ENCODE data around the gene SRRM4. TPM values are rescaled to one million over a fixed set of nuclear protein-coding genes. Genes with fewer than 3 reads are reported as not detected.

SRRM4 gene
- total and polyA plus RNA-seq, 2 experiments from 2014 or later, result 0.53 to 0.63 TPM

DNA sequence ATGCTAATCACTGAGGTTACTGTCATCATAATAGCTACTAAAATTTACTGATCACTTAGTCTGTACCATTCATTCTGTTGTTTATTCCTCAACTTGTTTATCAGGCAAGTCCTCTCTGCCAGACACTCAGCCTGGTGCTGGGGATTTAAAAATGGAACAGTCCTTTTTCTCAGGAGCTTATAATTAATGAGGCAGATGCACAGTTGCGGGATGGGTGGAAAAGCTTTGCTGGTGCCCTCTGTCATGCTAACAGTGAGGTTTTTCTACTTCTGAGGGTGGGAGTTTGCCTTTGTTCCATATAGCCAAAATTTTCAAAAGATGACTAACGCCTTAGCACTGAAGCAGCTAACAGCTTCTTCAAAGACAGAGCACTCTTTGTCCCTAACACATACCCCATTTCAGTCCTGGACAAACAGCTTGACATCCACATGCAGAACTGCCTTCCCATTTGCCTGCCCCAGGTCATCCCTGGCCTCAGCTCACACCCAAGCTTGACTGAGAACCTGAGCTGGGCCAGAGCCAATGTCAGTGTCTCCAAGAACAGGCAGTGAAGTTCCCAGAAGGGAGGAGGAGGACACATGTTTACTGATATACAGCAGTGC lies 166.6 kb downstream of the SRRM4 start:
- Histone ChIP-seq H3F3A (replicated peaks; ENCODE audit: low read depth) (peaks cover 3% of the 10 kb centered on the region; the same call in 1 of the 2 replicates), H3K9me2 (ENCODE audit: insufficient read depth) (no peaks in the 10 kb centered on the region), H3K4me1 (ENCODE audit: insufficient read depth) (peaks cover 20% of the 10 kb centered on the region), H3K27ac (ENCODE audit: low read depth) (peak overlapping the region; percentile 63; the same call in 1 of the 2 replicates), H3K79me2 (replicated peaks; ENCODE audit: insufficient read depth) (peaks cover 15% of the 10 kb centered on the region), H3K27me3 (ENCODE audit: insufficient read depth) (no peaks in the 10 kb centered on the region), H2AFZ (no peak overlapping the region), H4K20me1 (replicated peaks; ENCODE audit: insufficient read depth) (no peaks in the 10 kb centered on the region), H3K36me3 (ENCODE audit: insufficient read depth) (peaks cover 14% of the 10 kb centered on the region), H3K4me3 (no peak overlapping the region), H3K4me2 (no peak overlapping the region)
- no peak overlapping the region for H3K4me3 Mint-ChIP-seq
- H3K27me3 Mint-ChIP-seq (ENCODE audit: insufficient read depth, low read depth, poor library complexity), result peaks cover 1% of the 10 kb centered on the region
- peaks cover 39% of the 10 kb centered on the region for H3K36me3 Mint-ChIP-seq (ENCODE audit: low read depth)
- TF ChIP-seq ZNF114 (CRISPR knock-in tag; IDR thresholded peaks at IDR 0.05) (no peak), STAT1 (IDR thresholded peaks at IDR 0.05; ENCODE audit: unreplicated experiment) (no peak), CTCF (conservative IDR thresholded peaks at IDR 0.05; ENCODE audit: low read depth in 2 of 2) (no peak)
- ATAC-seq (no peak), DNase-seq (ENCODE audit: low spot score) (no peak)
- peaks cover 20% of the 10 kb centered on the region for H3K9me3 Mint-ChIP-seq
- H3K4me1 Mint-ChIP-seq, result peaks cover 37% of the 10 kb centered on the region
- H3K27ac Mint-ChIP-seq, result no peak overlapping the region; the same call in 1 of the 2 replicates

DNA sequence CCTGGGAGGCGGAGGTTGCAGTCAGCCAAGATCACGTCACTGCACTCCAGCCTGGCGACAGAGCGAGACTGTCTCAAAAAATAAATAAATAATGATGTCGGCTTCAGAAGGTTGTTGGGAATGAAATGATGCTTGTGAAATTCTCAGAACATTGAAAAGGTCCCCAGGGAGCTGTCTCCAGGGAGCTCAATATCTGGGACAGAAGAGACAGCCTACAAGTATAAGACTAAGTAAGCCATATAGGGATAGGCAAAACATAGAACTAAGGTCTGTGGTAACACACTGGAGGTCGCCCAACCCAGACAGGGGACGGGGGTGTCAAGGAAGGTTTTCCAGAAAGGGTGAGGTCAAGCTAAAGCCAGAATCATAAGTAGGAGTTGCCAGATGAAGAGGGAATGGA lies 167.9 kb downstream of the SRRM4 start:
- peaks cover 44% of the 10 kb centered on the region for H3K36me3 Mint-ChIP-seq (ENCODE audit: low read depth)
- no peak overlapping the region for H3K4me3 Mint-ChIP-seq
- no peak for DNase-seq (ENCODE audit: low spot score)
- Histone ChIP-seq H3K4me1 (ENCODE audit: insufficient read depth) (peaks cover 23% of the 10 kb centered on the region), H3K9me2 (ENCODE audit: insufficient read depth) (no peaks in the 10 kb centered on the region), H3K27ac (ENCODE audit: low read depth) (no peak overlapping the region), H3K27me3 (ENCODE audit: insufficient read depth) (no peaks in the 10 kb centered on the region), H3K4me3 (no peak overlapping the region), H4K20me1 (replicated peaks; ENCODE audit: insufficient read depth) (no peaks in the 10 kb centered on the region), H2AFZ (no peak overlapping the region), H3K4me2 (no peak overlapping the region), H3F3A (replicated peaks; ENCODE audit: low read depth) (peaks cover 3% of the 10 kb centered on the region; the same call in 1 of the 2 replicates), H3K36me3 (ENCODE audit: insufficient read depth) (peaks cover 14% of the 10 kb centered on the region), H3K79me2 (replicated peaks; ENCODE audit: insufficient read depth) (peaks cover 17% of the 10 kb centered on the region)
- peaks cover 20% of the 10 kb centered on the region for H3K9me3 Mint-ChIP-seq
- peaks cover 40% of the 10 kb centered on the region for H3K4me1 Mint-ChIP-seq
- H3K27ac Mint-ChIP-seq, result no peak overlapping the region
- ATAC-seq, result no peak
- peaks cover 10% of the 10 kb centered on the region for H3K27me3 Mint-ChIP-seq (ENCODE audit: insufficient read depth, low read depth, poor library complexity)
- TF ChIP-seq, protein P1, sequence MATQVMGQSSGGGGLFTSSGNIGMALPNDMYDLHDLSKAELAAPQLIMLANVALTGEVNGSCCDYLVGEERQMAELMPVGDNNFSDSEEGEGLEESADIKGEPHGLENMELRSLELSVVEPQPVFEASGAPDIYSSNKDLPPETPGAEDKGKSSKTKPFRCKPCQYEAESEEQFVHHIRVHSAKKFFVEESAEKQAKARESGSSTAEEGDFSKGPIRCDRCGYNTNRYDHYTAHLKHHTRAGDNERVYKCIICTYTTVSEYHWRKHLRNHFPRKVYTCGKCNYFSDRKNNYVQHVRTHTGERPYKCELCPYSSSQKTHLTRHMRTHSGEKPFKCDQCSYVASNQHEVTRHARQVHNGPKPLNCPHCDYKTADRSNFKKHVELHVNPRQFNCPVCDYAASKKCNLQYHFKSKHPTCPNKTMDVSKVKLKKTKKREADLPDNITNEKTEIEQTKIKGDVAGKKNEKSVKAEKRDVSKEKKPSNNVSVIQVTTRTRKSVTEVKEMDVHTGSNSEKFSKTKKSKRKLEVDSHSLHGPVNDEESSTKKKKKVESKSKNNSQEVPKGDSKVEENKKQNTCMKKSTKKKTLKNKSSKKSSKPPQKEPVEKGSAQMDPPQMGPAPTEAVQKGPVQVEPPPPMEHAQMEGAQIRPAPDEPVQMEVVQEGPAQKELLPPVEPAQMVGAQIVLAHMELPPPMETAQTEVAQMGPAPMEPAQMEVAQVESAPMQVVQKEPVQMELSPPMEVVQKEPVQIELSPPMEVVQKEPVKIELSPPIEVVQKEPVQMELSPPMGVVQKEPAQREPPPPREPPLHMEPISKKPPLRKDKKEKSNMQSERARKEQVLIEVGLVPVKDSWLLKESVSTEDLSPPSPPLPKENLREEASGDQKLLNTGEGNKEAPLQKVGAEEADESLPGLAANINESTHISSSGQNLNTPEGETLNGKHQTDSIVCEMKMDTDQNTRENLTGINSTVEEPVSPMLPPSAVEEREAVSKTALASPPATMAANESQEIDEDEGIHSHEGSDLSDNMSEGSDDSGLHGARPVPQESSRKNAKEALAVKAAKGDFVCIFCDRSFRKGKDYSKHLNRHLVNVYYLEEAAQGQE (IDR thresholded peaks at IDR 0.05; ENCODE audit: unreplicated experiment), result no peak
- TF ChIP-seq, protein P2, sequence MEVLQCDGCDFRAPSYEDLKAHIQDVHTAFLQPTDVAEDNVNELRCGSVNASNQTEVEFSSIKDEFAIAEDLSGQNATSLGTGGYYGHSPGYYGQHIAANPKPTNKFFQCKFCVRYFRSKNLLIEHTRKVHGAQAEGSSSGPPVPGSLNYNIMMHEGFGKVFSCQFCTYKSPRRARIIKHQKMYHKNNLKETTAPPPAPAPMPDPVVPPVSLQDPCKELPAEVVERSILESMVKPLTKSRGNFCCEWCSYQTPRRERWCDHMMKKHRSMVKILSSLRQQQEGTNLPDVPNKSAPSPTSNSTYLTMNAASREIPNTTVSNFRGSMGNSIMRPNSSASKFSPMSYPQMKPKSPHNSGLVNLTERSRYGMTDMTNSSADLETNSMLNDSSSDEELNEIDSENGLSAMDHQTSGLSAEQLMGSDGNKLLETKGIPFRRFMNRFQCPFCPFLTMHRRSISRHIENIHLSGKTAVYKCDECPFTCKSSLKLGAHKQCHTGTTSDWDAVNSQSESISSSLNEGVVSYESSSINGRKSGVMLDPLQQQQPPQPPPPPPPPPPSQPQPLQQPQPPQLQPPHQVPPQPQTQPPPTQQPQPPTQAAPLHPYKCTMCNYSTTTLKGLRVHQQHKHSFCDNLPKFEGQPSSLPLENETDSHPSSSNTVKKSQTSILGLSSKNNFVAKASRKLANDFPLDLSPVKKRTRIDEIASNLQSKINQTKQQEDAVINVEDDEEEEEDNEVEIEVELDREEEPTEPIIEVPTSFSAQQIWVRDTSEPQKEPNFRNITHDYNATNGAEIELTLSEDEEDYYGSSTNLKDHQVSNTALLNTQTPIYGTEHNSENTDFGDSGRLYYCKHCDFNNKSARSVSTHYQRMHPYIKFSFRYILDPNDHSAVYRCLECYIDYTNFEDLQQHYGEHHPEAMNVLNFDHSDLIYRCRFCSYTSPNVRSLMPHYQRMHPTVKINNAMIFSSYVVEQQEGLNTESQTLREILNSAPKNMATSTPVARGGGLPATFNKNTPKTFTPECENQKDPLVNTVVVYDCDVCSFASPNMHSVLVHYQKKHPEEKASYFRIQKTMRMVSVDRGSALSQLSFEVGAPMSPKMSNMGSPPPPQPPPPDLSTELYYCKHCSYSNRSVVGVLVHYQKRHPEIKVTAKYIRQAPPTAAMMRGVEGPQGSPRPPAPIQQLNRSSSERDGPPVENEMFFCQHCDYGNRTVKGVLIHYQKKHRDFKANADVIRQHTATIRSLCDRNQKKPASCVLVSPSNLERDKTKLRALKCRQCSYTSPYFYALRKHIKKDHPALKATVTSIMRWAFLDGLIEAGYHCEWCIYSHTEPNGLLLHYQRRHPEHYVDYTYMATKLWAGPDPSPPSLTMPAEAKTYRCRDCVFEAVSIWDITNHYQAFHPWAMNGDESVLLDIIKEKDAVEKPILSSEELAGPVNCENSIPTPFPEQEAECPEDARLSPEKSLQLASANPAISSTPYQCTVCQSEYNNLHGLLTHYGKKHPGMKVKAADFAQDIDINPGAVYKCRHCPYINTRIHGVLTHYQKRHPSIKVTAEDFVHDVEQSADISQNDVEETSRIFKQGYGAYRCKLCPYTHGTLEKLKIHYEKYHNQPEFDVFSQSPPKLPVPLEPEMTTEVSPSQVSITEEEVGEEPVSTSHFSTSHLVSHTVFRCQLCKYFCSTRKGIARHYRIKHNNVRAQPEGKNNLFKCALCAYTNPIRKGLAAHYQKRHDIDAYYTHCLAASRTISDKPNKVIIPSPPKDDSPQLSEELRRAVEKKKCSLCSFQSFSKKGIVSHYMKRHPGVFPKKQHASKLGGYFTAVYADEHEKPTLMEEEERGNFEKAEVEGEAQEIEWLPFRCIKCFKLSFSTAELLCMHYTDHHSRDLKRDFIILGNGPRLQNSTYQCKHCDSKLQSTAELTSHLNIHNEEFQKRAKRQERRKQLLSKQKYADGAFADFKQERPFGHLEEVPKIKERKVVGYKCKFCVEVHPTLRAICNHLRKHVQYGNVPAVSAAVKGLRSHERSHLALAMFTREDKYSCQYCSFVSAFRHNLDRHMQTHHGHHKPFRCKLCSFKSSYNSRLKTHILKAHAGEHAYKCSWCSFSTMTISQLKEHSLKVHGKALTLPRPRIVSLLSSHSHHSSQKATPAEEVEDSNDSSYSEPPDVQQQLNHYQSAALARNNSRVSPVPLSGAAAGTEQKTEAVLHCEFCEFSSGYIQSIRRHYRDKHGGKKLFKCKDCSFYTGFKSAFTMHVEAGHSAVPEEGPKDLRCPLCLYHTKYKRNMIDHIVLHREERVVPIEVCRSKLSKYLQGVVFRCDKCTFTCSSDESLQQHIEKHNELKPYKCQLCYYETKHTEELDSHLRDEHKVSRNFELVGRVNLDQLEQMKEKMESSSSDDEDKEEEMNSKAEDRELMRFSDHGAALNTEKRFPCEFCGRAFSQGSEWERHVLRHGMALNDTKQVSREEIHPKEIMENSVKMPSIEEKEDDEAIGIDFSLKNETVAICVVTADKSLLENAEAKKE (CRISPR knock-in tag; IDR thresholded peaks at IDR 0.05), result no peak
- no peak for TF ChIP-seq CTCF (conservative IDR thresholded peaks at IDR 0.05; ENCODE audit: low read depth in 2 of 2)
- no peak for TF ChIP-seq EZH2 (IDR thresholded peaks at IDR 0.05; ENCODE audit: low read depth, unreplicated experiment)
